Glutamatergic neuron (in vitro differentiated cells): ENCODE results near the gene RPL3. TPM values are rescaled to one million over a fixed set of nuclear protein-coding genes. Genes with fewer than 3 reads are reported as not detected.

ENCODE experiments used
- DNase-seq: peaks from one replicate; pipeline ENCODE4 v3.0.0; 2022
- H3K27ac Mint-ChIP-seq: one replicate; pipeline ENCODE4 v1.8.0; 2020; ENCODE audit warnings: mild to moderate bottlenecking, mixed read lengths, inconsistent platforms; ENCODE audit not compliant: unreplicated experiment
- H3K27me3 Mint-ChIP-seq: one replicate; pipeline ENCODE4 v1.8.0; 2020; ENCODE audit warnings: mild to moderate bottlenecking, moderate library complexity, mixed read lengths, inconsistent platforms; ENCODE audit not compliant: unreplicated experiment
- H3K36me3 Mint-ChIP-seq: one replicate; pipeline ENCODE4 v1.8.0; 2020; ENCODE audit warnings: mild to moderate bottlenecking, mixed read lengths, inconsistent platforms; ENCODE audit not compliant: unreplicated experiment
- H3K4me1 Mint-ChIP-seq: one replicate; pipeline ENCODE4 v1.8.0; 2020; ENCODE audit warnings: mild to moderate bottlenecking, low read depth, mixed read lengths, inconsistent platforms; ENCODE audit not compliant: unreplicated experiment
- H3K4me3 Mint-ChIP-seq: one replicate; pipeline ENCODE4 v1.8.0; 2020; ENCODE audit warnings: mild to moderate bottlenecking, mixed read lengths, inconsistent platforms; ENCODE audit not compliant: unreplicated experiment
- H3K9me3 Mint-ChIP-seq: one replicate; pipeline ENCODE4 v1.8.0; 2020; ENCODE audit warnings: mild to moderate bottlenecking, moderate library complexity, mixed read lengths, inconsistent platforms; ENCODE audit not compliant: unreplicated experiment
- CTCF ChIP-seq: fragments of 200-600 bp; sonication (generic); IDR thresholded peaks from one replicate; pipeline ENCODE4 v1.5.0; 2021; ENCODE audit not compliant: partially characterized antibody, unreplicated experiment
- total RNA-seq: library from RNA; stranded (reverse); fragmentation: NEBNext Ultra II Directional; extraction: Animal tissue kit (Norgen Biotek cat#: 25700); gene quantifications from one replicate; pipeline ENCODE4 v1.2.1, GENCODE V29; 2021; ENCODE audit not compliant: unreplicated experiment

RPL3 gene
- total RNA-seq, 1 donor from 2014 or later, result 1,061 TPM

GRCh38 chr22:39351689-39352214, 32.3 kb upstream of the RPL3 start:
- TF ChIP-seq CTCF, result no peak
- Mint-ChIP-seq H3K4me1 (peaks cover 14% of the 10 kb centered on the region), H3K36me3 (no peaks in the 10 kb centered on the region), H3K27ac (peak overlapping the region; percentile 78), H3K9me3 (peaks cover 9% of the 10 kb centered on the region), H3K4me3 (peak overlapping the region; percentile 88), H3K27me3 (peaks cover 3% of the 10 kb centered on the region)
- DNase-seq, result peak; percentile 75

GRCh38 chr22:39350757-39351688, 31.6 kb upstream of the RPL3 start:
- TF ChIP-seq CTCF, result no peak
- Mint-ChIP-seq H3K9me3 (peaks cover 8% of the 10 kb centered on the region), H3K27me3 (peaks cover 3% of the 10 kb centered on the region), H3K4me3 (peak overlapping the region; percentile 88), H3K27ac (peak overlapping the region; percentile 78), H3K4me1 (peaks cover 14% of the 10 kb centered on the region), H3K36me3 (no peaks in the 10 kb centered on the region)
- DNase-seq, result no peak

- Mint-ChIP-seq H3K4me1 (peaks cover 14% of the 10 kb centered on the region), H3K27ac (peak within 1 kb of the TSS; percentile 70), H3K4me3 (peak within 1 kb of the TSS; percentile 88), H3K27me3 (peaks cover 3% of the 10 kb centered on the region), H3K36me3 (no peaks in the 10 kb centered on the region), H3K9me3 (peaks cover 5% of the 10 kb centered on the region)
- no peak for TF ChIP-seq CTCF
- peak; percentile 54 for DNase-seq
These were observed 30.7 kb upstream of the RPL3 start, which contains the start of gene SYNGR1 for GRCh38 chr22:39349967-39350726. SYNGR1 (plus strand) TSS chr22:39349991; CDS start chr22:39350011, 20 bp downstream.

- peaks cover 5% of the 10 kb centered on the region for H3K9me3 Mint-ChIP-seq
- H3K27ac Mint-ChIP-seq, result peak overlapping the region; percentile 21
- H3K36me3 Mint-ChIP-seq, result no peaks in the 10 kb centered on the region
- H3K4me1 Mint-ChIP-seq, result peaks cover 14% of the 10 kb centered on the region
- H3K4me3 Mint-ChIP-seq, result peak overlapping the region; percentile 84
- DNase-seq, result peak; percentile 57
- H3K27me3 Mint-ChIP-seq, result peaks cover 3% of the 10 kb centered on the region
- TF ChIP-seq CTCF, result no peak
These were observed 30.1 kb upstream of the RPL3 start for GRCh38 chr22:39349506-39349966.
